Hepatocyte (in vitro differentiated cells): ENCODE results near the gene FAM219B. TPM values are rescaled to one million over a fixed set of nuclear protein-coding genes. Genes with fewer than 3 reads are reported as not detected.
"Not testable (repeated sequence)": the region's sequence is repeated elsewhere in the genome, so short reads cannot be mapped to it uniquely, and the experiment has no call there.

Experiments
- DNase-seq: peaks from one replicate; pipeline ENCODE4 v3.0.0-alpha.2; 2016; ENCODE audit warnings: low spot score
- H2AFZ ChIP-seq: fragments of 200-600 bp; sonication (generic); 2 replicates; pipeline ENCODE4 v1.6.0; 2016; ENCODE audit warnings: antibody characterized with exemption, mild to moderate bottlenecking
- H3K27ac ChIP-seq: fragments of 200-600 bp; sonication (generic); 2 replicates; pipeline ENCODE4 v1.5.1; 2016; ENCODE audit warnings: mild to moderate bottlenecking
- H3K27me3 ChIP-seq: fragments of 200-600 bp; sonication (generic); 2 replicates; pipeline ENCODE4 v1.6.1; 2016
- H3K36me3 ChIP-seq: fragments of 200-600 bp; sonication (generic); replicated peaks from 2 replicates; pipeline ENCODE4 v1.5.1; 2016; ENCODE audit warnings: low read depth; ENCODE audit not compliant: insufficient read depth
- H3K4me1 ChIP-seq: fragments of 200-600 bp; sonication (generic); 2 replicates; pipeline ENCODE4 v1.5.1; 2016; ENCODE audit warnings: mild to moderate bottlenecking, moderate library complexity; ENCODE audit not compliant: insufficient read depth
- H3K4me2 ChIP-seq: fragments of 200-600 bp; sonication (generic); 2 replicates; pipeline ENCODE4 v1.6.0; 2016
- H3K4me3 ChIP-seq: fragments of 200-600 bp; sonication (generic); 2 replicates; pipeline ENCODE4 v1.5.1; 2016; ENCODE audit warnings: mild to moderate bottlenecking
- H3K79me2 ChIP-seq: fragments of 200-600 bp; sonication (generic); 2 replicates; pipeline ENCODE4 v1.6.0; 2017; ENCODE audit warnings: mild to moderate bottlenecking
- H3K9me2 ChIP-seq: fragments of 200-600 bp; sonication (generic); replicated peaks from 2 replicates; pipeline ENCODE4 v1.6.0; 2017; ENCODE audit warnings: mild to moderate bottlenecking; ENCODE audit not compliant: insufficient read depth
- H3K9me3 ChIP-seq: fragments of 200-600 bp; sonication (generic); 2 replicates; pipeline ENCODE4 v1.5.1; 2016; ENCODE audit warnings: low read depth, mild to moderate bottlenecking
- H4K20me1 ChIP-seq: fragments of 200-600 bp; sonication (generic); 2 replicates; pipeline ENCODE4 v1.6.0; 2016; ENCODE audit warnings: mild to moderate bottlenecking; ENCODE audit not compliant: insufficient read depth, poor library complexity, severe bottlenecking
- EZH2 ChIP-seq: fragments of 200-600 bp; sonication (generic); IDR thresholded peaks from 2 replicates; pipeline ENCODE4 v1.6.1; 2016; ENCODE audit warnings: antibody characterized with exemption, mild to moderate bottlenecking, borderline replicate concordance
- EZH2phosphoT487 ChIP-seq: fragments of 200-600 bp; sonication (generic); IDR thresholded peaks from one replicate; pipeline ENCODE4 v1.6.1; 2018; ENCODE audit warnings: antibody characterized with exemption, mild to moderate bottlenecking, low read depth, moderate library complexity; ENCODE audit not compliant: unreplicated experiment, severe bottlenecking
- WGBS: methylation state at CpG from one replicate; pipeline ENCODE4 v1.1.6; 2016; ENCODE audit warnings: low lambda C conversion rate; ENCODE audit errors: missing lambda C conversion rate; 5-methylcytosine and 5-hydroxymethylcytosine counted together
- polyA plus RNA-seq: library from polyadenylated mRNA; unstranded; fragments of >200 nt; fragmentation: Nextera tagmentation; extraction: Ambion mirVana; gene quantifications from 2 replicates; pipeline ENCODE4 v1.2.1, GENCODE V29; 2016
- total RNA-seq: library from RNA; depleted of rRNA; stranded (reverse); fragments of >200 nt; gene quantifications from 2 replicates; pipeline ENCODE4 v1.2.3, GENCODE V29; 2014
- TF ChIP-seq, protein P1 (sequence below): fragments of 200-600 bp; sonication (generic); IDR thresholded peaks from 2 replicates; pipeline ENCODE4 v1.5.1; 2016; ENCODE audit warnings: antibody characterized with exemption, mild to moderate bottlenecking; ENCODE audit not compliant: poor library complexity

Gene FAM219B
- total and polyA plus RNA-seq, 2 experiments from 2014 or later, result 35.9 to 36.9 TPM

DNA sequence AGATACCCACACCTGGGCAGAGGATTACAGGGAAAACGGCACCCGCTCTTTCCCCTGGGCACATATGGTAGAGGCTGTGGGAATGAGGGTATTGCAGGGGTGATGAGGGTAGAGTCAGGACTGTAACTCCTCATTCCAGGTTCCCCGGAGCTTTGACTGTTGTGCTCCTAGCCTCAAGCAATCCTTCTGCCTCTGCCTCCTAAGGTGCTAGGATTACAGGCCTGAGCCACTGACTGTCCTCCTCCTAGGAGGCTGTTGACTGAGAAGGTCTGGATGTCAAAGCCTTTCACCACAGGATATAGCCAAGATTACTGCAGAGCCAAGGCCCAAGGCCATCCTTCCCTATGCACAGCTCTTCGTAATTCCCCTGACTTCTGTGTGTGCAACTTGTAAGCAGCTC lies 17.9 kb downstream of the FAM219B start:
- TF ChIP-seq EZH2phosphoT487 (no peak), EZH2 (no peak)
- TF ChIP-seq, protein P1, sequence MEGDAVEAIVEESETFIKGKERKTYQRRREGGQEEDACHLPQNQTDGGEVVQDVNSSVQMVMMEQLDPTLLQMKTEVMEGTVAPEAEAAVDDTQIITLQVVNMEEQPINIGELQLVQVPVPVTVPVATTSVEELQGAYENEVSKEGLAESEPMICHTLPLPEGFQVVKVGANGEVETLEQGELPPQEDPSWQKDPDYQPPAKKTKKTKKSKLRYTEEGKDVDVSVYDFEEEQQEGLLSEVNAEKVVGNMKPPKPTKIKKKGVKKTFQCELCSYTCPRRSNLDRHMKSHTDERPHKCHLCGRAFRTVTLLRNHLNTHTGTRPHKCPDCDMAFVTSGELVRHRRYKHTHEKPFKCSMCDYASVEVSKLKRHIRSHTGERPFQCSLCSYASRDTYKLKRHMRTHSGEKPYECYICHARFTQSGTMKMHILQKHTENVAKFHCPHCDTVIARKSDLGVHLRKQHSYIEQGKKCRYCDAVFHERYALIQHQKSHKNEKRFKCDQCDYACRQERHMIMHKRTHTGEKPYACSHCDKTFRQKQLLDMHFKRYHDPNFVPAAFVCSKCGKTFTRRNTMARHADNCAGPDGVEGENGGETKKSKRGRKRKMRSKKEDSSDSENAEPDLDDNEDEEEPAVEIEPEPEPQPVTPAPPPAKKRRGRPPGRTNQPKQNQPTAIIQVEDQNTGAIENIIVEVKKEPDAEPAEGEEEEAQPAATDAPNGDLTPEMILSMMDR, result no peak
- Histone ChIP-seq H3K4me2 (no peak overlapping the region), H3K9me2 (no peaks in the 10 kb centered on the region), H3K4me3 (no peak overlapping the region), H2AFZ (no peak overlapping the region), H3K27ac (peak overlapping the region; percentile 23), H3K79me2 (peaks cover 6% of the 10 kb centered on the region), H3K9me3 (no peaks in the 10 kb centered on the region), H4K20me1 (no peaks in the 10 kb centered on the region), H3K36me3 (no peaks in the 10 kb centered on the region), H3K4me1 (peaks cover 9% of the 10 kb centered on the region), H3K27me3 (no peaks in the 10 kb centered on the region)
- no peak for DNase-seq
- WGBS, result 90% methylated on average over 4 of the region's 4 CpGs

DNA sequence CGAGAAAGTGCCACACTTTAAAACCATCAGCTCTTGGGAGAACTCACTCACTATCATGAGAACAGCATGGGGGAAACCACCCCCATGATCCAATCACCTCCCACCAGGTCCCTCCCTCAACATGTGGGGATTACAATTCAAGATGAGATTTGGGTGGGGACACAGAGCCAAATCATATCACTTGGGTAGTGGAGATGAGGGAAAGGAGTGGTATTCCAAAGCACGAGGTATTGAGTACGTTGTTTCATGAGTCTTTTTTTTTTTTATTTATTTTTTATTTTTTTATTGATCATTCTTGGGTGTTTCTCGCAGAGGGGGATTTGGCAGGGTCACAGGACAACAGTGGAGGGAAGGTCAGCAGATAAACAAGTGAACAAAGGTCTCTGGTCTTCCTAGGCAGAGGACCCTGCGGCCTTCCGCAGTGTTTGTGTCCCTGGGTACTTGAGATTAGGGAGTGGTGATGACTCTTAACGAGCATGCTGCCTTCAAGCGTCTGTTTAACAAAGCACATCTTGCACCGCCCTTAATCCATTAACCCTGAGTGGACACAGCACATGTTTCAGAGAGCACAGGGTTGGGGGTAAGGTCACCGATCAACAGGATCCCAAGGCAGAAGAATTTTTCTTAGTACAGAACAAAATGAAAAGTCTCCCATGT lies 19.0 kb downstream of the FAM219B start:
- not testable (repeated sequence) for H4K20me1 ChIP-seq, H3K27me3 ChIP-seq, H3K9me3 ChIP-seq, DNase-seq, H3K9me2 ChIP-seq, H3K36me3 ChIP-seq, H3K4me2 ChIP-seq, H2AFZ ChIP-seq, H3K27ac ChIP-seq, H3K79me2 ChIP-seq, H3K4me3 ChIP-seq, H3K4me1 ChIP-seq
- 54% methylated on average over 9 of the region's 10 CpGs for WGBS

DNA sequence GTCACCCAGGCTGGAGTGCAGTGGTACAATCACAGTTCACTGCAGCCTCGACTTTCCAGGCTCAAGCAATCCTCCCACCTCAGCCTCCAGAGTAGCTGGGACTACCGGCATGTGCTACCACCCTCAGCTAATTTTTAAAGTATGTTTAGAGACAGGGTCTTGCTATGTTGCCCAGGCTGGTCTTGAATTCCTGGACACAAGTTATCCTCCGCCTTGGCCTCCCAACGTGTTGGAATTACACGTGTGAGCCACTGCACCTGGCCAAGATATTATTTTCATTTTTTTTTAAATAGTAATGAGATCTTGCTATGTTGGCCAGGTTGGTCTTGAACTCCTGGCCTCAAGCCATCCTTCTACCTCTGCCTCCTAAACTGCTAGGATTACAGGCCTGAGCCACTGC lies 21.2 kb downstream of the FAM219B start:
- peaks cover 5% of the 10 kb centered on the region for H3K79me2 ChIP-seq
- no peak for TF ChIP-seq EZH2phosphoT487
- TF ChIP-seq, protein P1, result no peak
- no peak for TF ChIP-seq EZH2
- no peak overlapping the region for H2AFZ ChIP-seq
- H3K9me3 ChIP-seq, result no peaks in the 10 kb centered on the region
- no peaks in the 10 kb centered on the region for H4K20me1 ChIP-seq
- H3K27me3 ChIP-seq, result no peaks in the 10 kb centered on the region
- 93% methylated on average over 5 of the region's 5 CpGs for WGBS
- peaks cover 9% of the 10 kb centered on the region for H3K4me1 ChIP-seq
- H3K4me3 ChIP-seq, result no peak overlapping the region
- no peak overlapping the region for H3K4me2 ChIP-seq
- H3K36me3 ChIP-seq, result no peaks in the 10 kb centered on the region
- no peak overlapping the region for H3K27ac ChIP-seq
- DNase-seq, result no peak
- no peaks in the 10 kb centered on the region for H3K9me2 ChIP-seq

DNA sequence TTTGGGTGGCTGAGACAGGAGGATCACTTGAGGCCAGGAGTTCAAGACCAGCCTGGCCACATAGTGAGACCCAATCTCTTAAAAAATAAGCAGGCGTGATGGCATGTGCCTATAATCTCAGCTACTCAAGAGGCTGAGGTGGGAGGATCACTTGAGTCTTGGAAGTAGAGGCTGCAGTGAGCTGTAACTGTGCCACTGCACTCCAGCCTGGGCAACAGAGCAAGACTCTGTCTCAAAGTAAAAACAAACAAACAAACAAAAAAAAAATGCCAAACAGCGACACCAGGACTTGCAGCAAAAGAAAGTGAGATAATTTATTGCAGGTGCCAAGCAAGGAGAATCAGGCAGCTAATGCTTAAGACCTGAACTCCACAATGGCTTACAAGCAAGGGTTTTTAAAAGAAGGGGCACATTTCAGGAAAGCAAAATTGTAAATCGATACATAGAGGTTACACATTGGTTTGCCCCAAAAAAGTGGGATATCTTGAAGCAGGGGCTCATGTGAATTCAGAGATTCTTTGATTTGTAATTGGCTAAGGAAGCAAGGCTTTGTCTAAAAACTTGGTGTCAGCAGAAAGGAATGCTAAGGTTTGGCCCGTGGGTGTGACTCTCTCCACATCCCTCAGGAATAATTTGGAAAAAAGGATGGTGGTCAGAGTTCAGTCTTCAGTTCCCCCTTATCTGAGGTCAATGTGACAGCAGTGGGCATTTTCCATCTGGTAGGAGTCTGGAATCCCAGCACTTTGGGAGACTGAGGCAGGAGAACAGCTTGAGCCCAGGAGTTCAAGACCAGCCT lies 22.0 kb downstream of the FAM219B start:
- Histone ChIP-seq H3K79me2 (no peaks in the 10 kb centered on the region), H3K9me2 (no peaks in the 10 kb centered on the region), H3K27me3 (no peaks in the 10 kb centered on the region), H3K4me1 (peaks cover 8% of the 10 kb centered on the region), H3K9me3 (no peaks in the 10 kb centered on the region), H3K27ac (no peak overlapping the region), H3K36me3 (no peaks in the 10 kb centered on the region), H2AFZ (no peak overlapping the region), H3K4me3 (no peak overlapping the region), H4K20me1 (no peaks in the 10 kb centered on the region), H3K4me2 (no peak overlapping the region)
- WGBS, result 78% methylated on average over 4 of the region's 4 CpGs
- no peak for DNase-seq
- no peak for TF ChIP-seq EZH2
